Bronchial epithelial cell (primary cell): Measurements from ENCODE around the gene PA2G4. TPM values are rescaled to one million over a fixed set of nuclear protein-coding genes. Genes with fewer than 3 reads are reported as not detected.
"Not testable (repeated sequence)": the region's sequence is repeated elsewhere in the genome, so short reads cannot be mapped to it uniquely, and the experiment has no call there.

Experiments used
- DNase-seq: peaks from one replicate; pipeline ENCODE4 v3.0.0-alpha.2; 2010; ENCODE audit warnings: low read depth
- FAIRE-seq: peaks from 2 replicates; lab custom pipeline; 2011; peaks lifted over from hg19 to GRCh38; lab: Jason Lieb, UNC
- H3K27me3 ChIP-seq: 2 replicates; pipeline ENCODE4 v1.5.1; 2011; ENCODE audit warnings: low read length; ENCODE audit not compliant: control insufficient read depth, insufficient read depth
- H3K36me3 ChIP-seq: 2 replicates; pipeline ENCODE4 v1.5.1; 2011; ENCODE audit warnings: low read length; ENCODE audit not compliant: control insufficient read depth, insufficient read depth
- H3K4me3 ChIP-seq: 2 replicates; pipeline ENCODE4 v1.5.1; 2011; ENCODE audit warnings: mild to moderate bottlenecking, low read depth, low read length, control low read depth
- CTCF ChIP-seq: IDR thresholded peaks from 2 replicates; pipeline ENCODE4 v1.5.1; 2011; ENCODE audit warnings: mild to moderate bottlenecking, moderate library complexity, low read length, control low read depth, inconsistent platforms; ENCODE audit not compliant: insufficient read depth, severe bottlenecking
- total RNA-seq: library from RNA; depleted of rRNA; stranded (reverse); fragments of >200 nt; gene quantifications from 2 replicates; pipeline ENCODE4 v1.2.1, GENCODE V29; 2014

Gene PA2G4
- total RNA-seq, 1 donor from 2014 or later = 172 TPM

GRCh38 chr12:56115329-56115728, 11.0 kb downstream of the PA2G4 start:
- DNase-seq = peak; percentile 37
- FAIRE-seq = no peak
- peaks cover 13% of the 10 kb centered on the region for H3K36me3 ChIP-seq
- TF ChIP-seq CTCF = no peak
- H3K4me3 ChIP-seq = peak overlapping the region; percentile 60
- no peaks in the 10 kb centered on the region for H3K27me3 ChIP-seq

GRCh38 chr12:56116267-56117081, 12.1 kb downstream of the PA2G4 start, which contains the start of gene RPL41:
Gene RPL41 (plus strand): TSS chr12:56116633.
- TF ChIP-seq CTCF = no peak
- FAIRE-seq = no peak
- peak; percentile 83 for DNase-seq
- Histone ChIP-seq H3K27me3 (no peaks in the 10 kb centered on the region), H3K4me3 (peak within 1 kb of the TSS; percentile 60), H3K36me3 (peaks cover 15% of the 10 kb centered on the region)

GRCh38 chr12:56117082-56117706, 12.8 kb downstream of the PA2G4 start:
- not testable (repeated sequence) for FAIRE-seq, H3K27me3 ChIP-seq, DNase-seq
- H3K4me3 ChIP-seq = peak overlapping the region; percentile 64
- H3K36me3 ChIP-seq = peaks cover 16% of the 10 kb centered on the region

GRCh38 chr12:56117778-56118687, 13.7 kb downstream of the PA2G4 start, which contains the start of gene ZC3H10:
Gene ZC3H10 (plus strand): TSS chr12:56118266. CDS start chr12:56120563, 2,297 bp downstream.
- H3K27me3 ChIP-seq = no peaks in the 10 kb centered on the region
- TF ChIP-seq CTCF = peak; percentile 69
- DNase-seq (peak; percentile 99), FAIRE-seq (peak; percentile 88)
- H3K36me3 ChIP-seq = peaks cover 16% of the 10 kb centered on the region
- peak within 1 kb of the TSS; percentile 64 for H3K4me3 ChIP-seq

GRCh38 chr12:56118688-56119357, 14.5 kb downstream of the PA2G4 start:
- H3K36me3 ChIP-seq = peaks cover 13% of the 10 kb centered on the region
- TF ChIP-seq CTCF = no peak
- H3K27me3 ChIP-seq = no peaks in the 10 kb centered on the region
- no peak for FAIRE-seq
- H3K4me3 ChIP-seq = peak overlapping the region; percentile 64
- DNase-seq = no peak
